ENCODE measurements around the gene CCDC107. TPM values are rescaled to one million over a fixed set of nuclear protein-coding genes. Genes with fewer than 3 reads are reported as not detected.

Gene CCDC107
- total and polyA plus RNA-seq, 9 of the 15 experiments (the other 6 are each of a cell fraction or from before 2014, with no cell fraction given): 0.35 to 11.3 (median 6.9) TPM; not detected in 1

- peak; percentile 29; the same call in 1 of the 2 replicates for TF ChIP-seq USF2 (CRISPR knock-in tag; IDR thresholded peaks at IDR 0.05)
- TF ChIP-seq FOXP1 (CRISPR knock-in tag; IDR thresholded peaks at IDR 0.05): peak; percentile 80
- peak; percentile 96 for TF ChIP-seq BHLHE40 (IDR thresholded peaks at IDR 0.05; ENCODE audit: low read length)
- TF ChIP-seq MEF2D (tag; conservative IDR thresholded peaks at IDR 0.05; ENCODE audit: low read depth): no peak
- TF ChIP-seq ZNF12 (CRISPR knock-in tag; IDR thresholded peaks at IDR 0.05): 0 out of 2 replicates have a peak, but pooled peaks have one; percentile 26
- TF ChIP-seq ZNF280A (IDR thresholded peaks at IDR 0.05; ENCODE audit: low read depth, partially characterized antibody): no peak
- TF ChIP-seq TAF15 (IDR thresholded peaks at IDR 0.05; ENCODE audit: low read depth, low read length): no peak
- TF ChIP-seq ZFP1 (CRISPR knock-in tag; IDR thresholded peaks at IDR 0.05): no peak
- peak; percentile 94 for TF ChIP-seq ARID4B (CRISPR knock-in tag; IDR thresholded peaks at IDR 0.05)
- no peak for TF ChIP-seq ZNF445 (CRISPR knock-in tag; IDR thresholded peaks at IDR 0.05; ENCODE audit: low read depth)
- peak; percentile 99 for TF ChIP-seq POLR2H (tag; IDR thresholded peaks at IDR 0.05; ENCODE audit: low read depth)
- peak; percentile 8; the same call in 1 of the 2 replicates for TF ChIP-seq PHF8 (IDR thresholded peaks at IDR 0.05; ENCODE audit: borderline replicate concordance, low read length)
- TF ChIP-seq MAX (CRISPR knock-in tag; IDR thresholded peaks at IDR 0.05): peak; percentile 98
- no peak for TF ChIP-seq HEY1 (CRISPR knock-in tag; IDR thresholded peaks at IDR 0.05; ENCODE audit: borderline replicate concordance)
- TF ChIP-seq NR2C2 (CRISPR knock-in tag; IDR thresholded peaks at IDR 0.05): peak; percentile 78
- peak; percentile 71 for TF ChIP-seq NR2C2 (tag; IDR thresholded peaks at IDR 0.05)
- peak in 2 of 3 experiments; percentile 56 to 62 for TF ChIP-seq YY1 (IDR thresholded peaks at IDR 0.05; ENCODE audit: borderline replicate concordance in 1 of 3, control insufficient read depth in 1 of 3, extremely low read depth in 1 of 3, insufficient read depth in 3 of 3, insufficient read length in 1 of 3, insufficient replicate concordance in 2 of 3, low read depth in 1 of 3, low read length in 2 of 3)
- TF ChIP-seq SMAD3 (CRISPR knock-in tag; conservative IDR thresholded peaks at IDR 0.05): no peak
Measured at GRCh38 chr9:35657546-35658136, 451 bp upstream of the CCDC107 start, which contains the start of gene RMRP (continued).

All from K562 (cell line).